ENCODE measurements around the gene CERS3.

DNA sequence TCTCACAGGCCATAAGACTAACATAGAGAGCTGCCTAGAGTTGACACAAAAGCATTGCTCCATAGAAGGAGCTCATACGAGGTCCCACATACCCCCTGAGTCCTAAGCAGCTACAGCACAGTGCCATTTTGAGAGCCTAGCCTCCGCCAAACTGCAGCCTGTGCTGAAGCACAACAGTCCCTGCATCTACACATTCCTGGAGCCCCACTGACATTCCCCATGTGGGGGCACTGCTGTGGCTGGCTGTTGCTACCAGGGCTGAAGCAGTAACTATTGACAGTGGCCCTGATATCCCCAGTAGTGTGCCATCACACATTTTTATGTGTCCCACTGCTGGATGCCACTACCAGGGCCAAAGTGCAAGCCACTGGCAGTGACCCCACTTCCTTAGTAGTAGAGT lies 80.3 kb downstream of the CERS3 start:
- TF ChIP-seq, protein P1, sequence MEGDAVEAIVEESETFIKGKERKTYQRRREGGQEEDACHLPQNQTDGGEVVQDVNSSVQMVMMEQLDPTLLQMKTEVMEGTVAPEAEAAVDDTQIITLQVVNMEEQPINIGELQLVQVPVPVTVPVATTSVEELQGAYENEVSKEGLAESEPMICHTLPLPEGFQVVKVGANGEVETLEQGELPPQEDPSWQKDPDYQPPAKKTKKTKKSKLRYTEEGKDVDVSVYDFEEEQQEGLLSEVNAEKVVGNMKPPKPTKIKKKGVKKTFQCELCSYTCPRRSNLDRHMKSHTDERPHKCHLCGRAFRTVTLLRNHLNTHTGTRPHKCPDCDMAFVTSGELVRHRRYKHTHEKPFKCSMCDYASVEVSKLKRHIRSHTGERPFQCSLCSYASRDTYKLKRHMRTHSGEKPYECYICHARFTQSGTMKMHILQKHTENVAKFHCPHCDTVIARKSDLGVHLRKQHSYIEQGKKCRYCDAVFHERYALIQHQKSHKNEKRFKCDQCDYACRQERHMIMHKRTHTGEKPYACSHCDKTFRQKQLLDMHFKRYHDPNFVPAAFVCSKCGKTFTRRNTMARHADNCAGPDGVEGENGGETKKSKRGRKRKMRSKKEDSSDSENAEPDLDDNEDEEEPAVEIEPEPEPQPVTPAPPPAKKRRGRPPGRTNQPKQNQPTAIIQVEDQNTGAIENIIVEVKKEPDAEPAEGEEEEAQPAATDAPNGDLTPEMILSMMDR (conservative IDR thresholded peaks at IDR 0.05), result no peak
- TF ChIP-seq ZFX (IDR thresholded peaks at IDR 0.05), result no peak

Data from C4-2B (cell line).